GM10248 (cell line): ENCODE measurements around the gene RUFY4.

Source experiments
- CTCF ChIA-PET: fragments of 300-600 bp; sonication (Branson Sonifier 250); formaldehyde crosslinking; extraction: SDS; loops from one replicate; lab custom pipeline; 2021; ENCODE audit warnings: antibody characterized with exemption; lab: Yijun Ruan, JAX
- POLR2A ChIA-PET: fragments of 350-650 bp; sonication (Branson Sonifier 250); formaldehyde crosslinking; extraction: SDS; loops from one replicate; lab custom pipeline; 2020; ENCODE audit warnings: antibody characterized with exemption; lab: Yijun Ruan, JAX
- DNase-seq: peaks from one replicate; pipeline ENCODE4 v3.0.0; 2012; ENCODE audit errors: extremely low spot score
- CTCF ChIP-seq: IDR thresholded peaks from 2 replicates; pipeline ENCODE4 v1.5.1; 2012; ENCODE audit warnings: mild to moderate bottlenecking, low read depth; ENCODE audit errors: extremely low read depth, missing control alignments, control extremely low read depth

The RUFY4 gene

GRCh38 chr2:218079943-218080913, 11.2 kb downstream of the RUFY4 start:
- POLR2A ChIA-PET: no interaction called here
- DNase-seq: no peak
- CTCF ChIA-PET: interaction anchor here (1.0 to 5.1 kb wide), 8 partner anchors 10 to 294 kb away, joined by 3 to 49 read pairs (median 5); partner anchors contain the start of gene RUFY4

GRCh38 chr2:218081063-218081462, 12.0 kb downstream of the RUFY4 start:
- peak; percentile 63 for DNase-seq
- CTCF ChIA-PET: interaction anchor here (1.4 to 5.1 kb wide), 5 partner anchors 11 to 295 kb away, joined by 3 to 49 read pairs (median 6); partner anchors contain the start of gene RUFY4

More at GRCh38 chr2:218079943-218080913, 11.2 kb downstream of the RUFY4 start:
- no peak for TF ChIP-seq CTCF

GRCh38 chr2:218081695-218082094, 12.6 kb downstream of the RUFY4 start:
- no peak for DNase-seq
- ChIA-PET CTCF (interaction anchor here (1.6 to 5.1 kb wide), 2 partner anchors 12 to 292 kb away, joined by 6 to 49 read pairs; partner anchors contain the start of gene RUFY4), POLR2A (no interaction called here)

More at GRCh38 chr2:218081063-218081462, 12.0 kb downstream of the RUFY4 start:
- POLR2A ChIA-PET: no interaction called here
- no peak for TF ChIP-seq CTCF

GRCh38 chr2:218082586-218083351, 13.7 kb downstream of the RUFY4 start:
- TF ChIP-seq CTCF: no peak
- DNase-seq: no peak
- ChIA-PET POLR2A (no interaction called here), CTCF (interaction anchor here (1.1 to 5.1 kb wide), 2 partner anchors 13 to 293 kb away, joined by 4 to 49 read pairs; partner anchors contain the start of gene RUFY4)

More at GRCh38 chr2:218081695-218082094, 12.6 kb downstream of the RUFY4 start:
- no peak for TF ChIP-seq CTCF

- ChIA-PET CTCF (interaction anchor here (1.1 to 5.1 kb wide), 3 partner anchors 10 to 293 kb away, joined by 4 to 49 read pairs (median 7); partner anchors contain the start of gene RUFY4), POLR2A (no interaction called here)
- TF ChIP-seq CTCF: no peak
- DNase-seq: no peak
These were observed 14.3 kb downstream of the RUFY4 start for GRCh38 chr2:218083352-218083676.

GRCh38 chr2:218086478-218086877, 17.4 kb downstream of the RUFY4 start:
- ChIA-PET CTCF (interaction anchor here (1.2 to 1.5 kb wide), 2 partner anchors 12 to 301 kb away, joined by 4 to 5 read pairs; no protein-coding TSS in a partner anchor), POLR2A (no interaction called here)
- TF ChIP-seq CTCF: no peak
- no peak for DNase-seq
